GM18507 (cell line): ENCODE data around the gene TMEM219.
"Not testable (repeated sequence)": the region's sequence is repeated elsewhere in the genome, so short reads cannot be mapped to it uniquely, and the experiment has no call there.

Source experiments
- DNase-seq: peaks from one replicate; pipeline ENCODE4 v3.0.0; 2011; ENCODE audit warnings: low read depth; ENCODE audit not compliant: insufficient read length; ENCODE audit errors: extremely low spot score
- FAIRE-seq: peaks from 2 replicates; lab custom pipeline; 2011; peaks lifted over from hg19 to GRCh38; lab: Jason Lieb, UNC

The TMEM219 gene

GRCh38 chr16:29947897-29948296 lies 14.0 kb upstream of the TMEM219 start:
- no peak for DNase-seq
- FAIRE-seq = no peak

DNA sequence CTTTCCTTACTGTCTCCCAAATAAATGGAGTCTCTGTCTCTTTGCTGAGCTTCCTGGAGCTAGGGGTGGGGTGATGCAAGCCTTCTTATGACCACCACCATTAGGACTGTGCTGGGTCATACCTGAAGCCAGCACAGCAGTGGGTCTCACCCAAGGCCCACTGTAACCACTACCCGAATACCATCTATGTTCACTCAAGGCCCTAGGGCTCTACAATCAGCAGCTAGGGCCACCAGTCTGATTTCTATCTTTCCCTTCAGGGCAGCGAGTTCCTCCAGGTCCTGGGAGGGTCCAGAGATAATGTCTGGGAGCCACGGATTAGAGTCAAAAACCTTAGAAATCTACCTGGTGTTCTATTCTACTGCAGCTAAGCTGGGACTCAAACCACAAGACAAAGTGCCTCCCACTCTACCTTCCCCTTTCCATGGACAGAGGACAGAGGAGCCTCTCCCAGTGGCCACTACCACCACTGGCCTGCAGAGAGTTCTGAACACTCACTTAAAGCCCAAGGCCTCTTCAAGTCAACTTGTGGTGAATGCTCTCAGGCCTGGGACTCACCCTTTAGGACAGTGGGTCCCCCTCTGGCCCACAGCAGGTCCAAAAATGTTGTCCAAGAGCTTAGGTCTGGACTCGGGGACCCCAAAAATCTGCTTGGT lies 10.9 kb upstream of the TMEM219 start:
- no peak for FAIRE-seq
- DNase-seq = no peak

GRCh38 chr16:29951625-29952365 lies 10.1 kb upstream of the TMEM219 start:
- no peak for DNase-seq
- FAIRE-seq = no peak

DNA sequence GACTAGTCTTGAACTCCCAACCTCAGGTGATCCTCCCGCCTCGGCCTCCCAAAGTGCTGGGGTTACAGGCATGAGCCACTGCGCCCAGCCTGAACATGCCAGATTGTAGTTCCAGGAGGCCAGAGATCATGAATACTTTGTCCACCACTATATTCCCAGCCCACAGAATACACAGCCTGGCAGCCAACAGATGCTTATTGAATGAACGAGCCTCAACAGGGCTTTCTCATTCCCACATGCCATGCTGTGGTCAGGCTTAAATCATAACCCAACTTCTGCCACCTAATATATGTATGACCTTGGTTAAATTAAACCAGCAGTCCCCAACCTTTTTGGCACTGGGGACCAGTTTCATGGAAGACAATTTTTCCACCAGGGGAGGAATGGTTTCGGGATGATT lies 3.1 kb upstream of the TMEM219 start:
- FAIRE-seq = no peak
- no peak for DNase-seq

DNA sequence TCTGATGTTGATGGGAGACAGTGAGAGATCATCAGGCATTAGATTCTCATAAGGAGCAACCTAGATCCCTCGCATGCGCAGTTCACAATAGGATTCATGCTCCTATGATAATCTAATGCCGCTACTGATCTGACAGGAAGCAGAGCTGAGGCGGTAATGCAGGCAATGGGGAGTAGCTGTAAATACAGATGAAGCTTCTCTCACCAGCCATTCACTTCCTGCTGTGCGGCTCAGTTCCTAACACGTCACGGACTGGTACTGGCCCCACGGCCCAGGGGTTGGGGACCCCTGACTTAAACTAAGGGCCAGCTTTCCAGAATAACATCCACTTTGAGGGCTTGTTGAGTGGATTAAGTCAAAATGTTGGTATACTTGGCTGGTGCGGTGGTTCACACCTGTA lies 2.6 kb upstream of the TMEM219 start:
- FAIRE-seq (no peak), DNase-seq (no peak)

DNA sequence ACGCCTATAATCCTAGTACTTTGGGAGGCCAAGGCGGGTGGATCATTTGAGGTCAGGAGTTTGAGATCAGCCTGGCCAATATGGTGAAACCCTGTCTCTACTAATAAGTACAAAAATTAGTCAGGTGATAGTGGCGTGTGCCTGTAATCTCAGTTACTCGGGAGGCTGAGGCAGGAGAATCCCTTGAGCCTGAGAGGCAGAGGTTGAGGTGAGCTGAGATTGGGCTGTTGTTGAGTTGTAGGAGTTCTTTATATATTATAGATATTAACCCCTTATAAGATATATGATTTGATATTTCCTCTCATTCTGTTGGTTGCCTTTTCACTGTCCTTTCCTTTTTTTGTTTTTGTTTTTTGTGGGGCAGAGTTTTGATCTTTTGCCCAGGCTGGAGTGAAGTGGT lies 2.1 kb upstream of the TMEM219 start:
- not testable (repeated sequence) for FAIRE-seq, DNase-seq

DNA sequence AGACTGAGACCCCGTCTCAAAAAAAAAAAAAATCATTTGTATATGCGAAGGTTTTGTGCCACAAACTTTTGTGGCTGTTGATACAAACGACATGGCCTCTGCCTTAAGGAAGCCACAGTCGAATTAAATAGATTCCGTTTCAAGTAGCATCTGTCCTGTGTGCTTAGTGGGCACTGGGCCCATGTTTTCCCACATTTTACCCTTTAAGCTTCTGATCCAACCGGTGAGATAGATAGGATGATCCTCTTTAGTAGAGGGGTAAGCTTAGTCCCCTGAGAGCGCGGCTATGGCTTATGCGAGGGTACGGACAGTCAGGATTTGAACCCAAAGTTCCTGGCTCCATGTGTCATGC lies 776 bp upstream of the TMEM219 start:
- no peak for FAIRE-seq
- no peak for DNase-seq

DNA sequence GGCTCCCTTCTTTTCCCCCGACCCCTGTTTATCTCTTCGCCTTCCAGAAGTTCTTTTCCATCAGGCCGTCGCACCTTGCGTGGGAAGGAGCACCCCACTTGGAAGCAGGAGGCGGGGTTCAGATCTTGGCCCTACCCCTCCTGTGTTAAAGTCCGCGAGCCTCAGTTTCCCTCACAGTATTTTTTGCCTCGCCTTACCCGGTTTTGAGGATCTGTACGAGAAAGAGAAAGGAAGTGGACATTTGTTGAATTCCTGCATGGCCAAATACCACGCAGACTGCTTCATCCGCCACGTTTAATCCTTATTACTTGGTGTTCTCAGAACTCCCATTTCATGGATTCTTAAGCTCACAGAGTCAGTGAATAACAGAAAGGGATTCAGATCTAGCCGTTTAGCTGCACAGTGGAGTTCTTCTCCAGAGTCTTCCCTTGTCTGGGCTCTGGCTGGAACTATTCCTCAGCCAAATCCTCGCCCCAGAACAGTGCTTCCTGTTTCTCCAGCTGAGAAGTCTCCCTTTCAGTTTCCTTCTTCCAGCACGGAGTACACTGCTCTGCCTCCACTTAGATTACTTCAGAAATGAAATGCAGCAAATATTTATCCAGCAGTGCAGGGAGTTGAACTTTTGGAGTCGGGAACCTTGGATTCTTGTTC lies 590 bp downstream of the TMEM219 start:
- FAIRE-seq (no peak), DNase-seq (no peak)

DNA sequence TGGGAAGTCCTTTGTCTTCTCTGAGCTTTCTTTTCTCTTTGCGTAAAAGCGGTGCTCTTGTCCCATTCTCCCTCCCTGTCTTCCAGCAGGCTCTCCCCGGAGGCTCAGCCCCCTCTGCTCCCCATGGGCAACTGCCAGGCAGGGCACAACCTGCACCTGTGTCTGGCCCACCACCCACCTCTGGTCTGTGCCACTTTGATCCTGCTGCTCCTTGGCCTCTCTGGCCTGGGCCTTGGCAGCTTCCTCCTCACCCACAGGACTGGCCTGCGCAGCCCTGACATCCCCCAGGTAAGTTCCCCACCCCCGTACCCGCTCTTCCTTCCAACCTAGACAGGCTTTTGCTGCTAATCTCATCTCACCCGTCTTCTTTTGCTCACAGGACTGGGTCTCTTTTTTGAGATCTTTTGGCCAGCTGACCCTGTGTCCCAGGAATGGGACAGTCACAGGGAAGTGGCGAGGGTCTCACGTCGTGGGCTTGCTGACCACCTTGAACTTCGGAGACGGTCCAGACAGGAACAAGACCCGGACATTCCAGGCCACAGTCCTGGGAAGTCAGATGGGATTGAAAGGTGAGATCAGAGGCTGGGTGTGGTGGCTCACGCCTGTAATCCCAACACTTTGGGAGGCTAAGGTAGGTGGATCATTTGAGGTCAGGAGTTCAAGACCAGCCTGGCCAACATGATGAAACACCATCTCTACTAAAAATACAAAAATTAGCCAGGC lies 1.3 kb downstream of the TMEM219 start:
- no peak for DNase-seq
- FAIRE-seq = no peak

DNA sequence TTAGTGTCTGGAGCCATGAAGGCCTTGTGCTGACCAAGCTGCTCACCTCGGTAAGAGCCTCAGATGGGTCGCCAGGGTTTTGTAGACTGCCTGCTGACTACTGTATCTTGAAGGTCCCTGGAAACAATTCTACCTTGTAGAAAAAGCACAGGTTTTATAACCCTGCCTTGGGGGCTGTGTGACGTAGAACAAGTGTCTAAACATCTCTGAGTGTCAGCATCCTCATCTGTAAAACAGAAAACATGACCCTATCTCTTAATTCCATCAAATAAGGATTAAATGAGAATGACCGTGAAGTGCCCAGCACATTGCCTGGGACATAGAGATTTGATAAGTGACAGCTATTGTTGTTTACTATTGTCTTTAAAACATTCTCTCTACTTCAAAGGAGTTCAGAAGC lies 6.3 kb downstream of the TMEM219 start:
- FAIRE-seq = no peak
- DNase-seq = no peak

GRCh38 chr16:29971304-29971703 lies 9.4 kb downstream of the TMEM219 start:
- FAIRE-seq (no peak), DNase-seq (no peak)

DNA sequence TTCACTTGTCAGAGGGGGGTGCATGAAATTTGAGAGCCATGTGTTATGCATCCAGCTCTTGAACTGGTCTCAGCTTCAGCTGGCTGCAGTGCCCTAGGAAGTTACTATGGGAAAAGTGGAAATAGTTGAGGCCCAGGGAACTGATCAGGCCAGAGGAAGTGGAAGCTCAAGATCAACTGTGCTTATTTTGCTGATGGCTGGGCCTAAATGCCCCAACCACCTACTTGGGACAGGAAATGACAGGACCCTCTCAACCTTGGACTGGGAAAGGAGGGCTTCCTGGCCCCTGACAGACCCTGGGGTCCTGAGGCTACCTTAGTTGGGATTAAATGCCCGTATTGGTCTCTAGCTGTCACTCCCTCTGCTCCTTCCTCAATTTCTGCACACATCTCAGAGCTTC lies 10.6 kb downstream of the TMEM219 start:
- FAIRE-seq (no peak), DNase-seq (no peak)

GRCh38 chr16:29972992-29973383 lies 11.1 kb downstream of the TMEM219 start:
- no peak for DNase-seq
- no peak for FAIRE-seq

GRCh38 chr16:29973384-29974246 lies 11.7 kb downstream of the TMEM219 start, which contains the start of gene TAOK2:
Gene TAOK2 (plus strand): TSS chr16:29973868. CDS start chr16:29977773, 3,905 bp downstream.
- FAIRE-seq = peak; percentile 94
- peak; percentile 99 for DNase-seq

GRCh38 chr16:29974291-29975133 lies 12.6 kb downstream of the TMEM219 start:
- FAIRE-seq (no peak), DNase-seq (no peak)

- FAIRE-seq (no peak), DNase-seq (no peak)
Measured at GRCh38 chr16:29975134-29975538, 13.3 kb downstream of the TMEM219 start.

DNA sequence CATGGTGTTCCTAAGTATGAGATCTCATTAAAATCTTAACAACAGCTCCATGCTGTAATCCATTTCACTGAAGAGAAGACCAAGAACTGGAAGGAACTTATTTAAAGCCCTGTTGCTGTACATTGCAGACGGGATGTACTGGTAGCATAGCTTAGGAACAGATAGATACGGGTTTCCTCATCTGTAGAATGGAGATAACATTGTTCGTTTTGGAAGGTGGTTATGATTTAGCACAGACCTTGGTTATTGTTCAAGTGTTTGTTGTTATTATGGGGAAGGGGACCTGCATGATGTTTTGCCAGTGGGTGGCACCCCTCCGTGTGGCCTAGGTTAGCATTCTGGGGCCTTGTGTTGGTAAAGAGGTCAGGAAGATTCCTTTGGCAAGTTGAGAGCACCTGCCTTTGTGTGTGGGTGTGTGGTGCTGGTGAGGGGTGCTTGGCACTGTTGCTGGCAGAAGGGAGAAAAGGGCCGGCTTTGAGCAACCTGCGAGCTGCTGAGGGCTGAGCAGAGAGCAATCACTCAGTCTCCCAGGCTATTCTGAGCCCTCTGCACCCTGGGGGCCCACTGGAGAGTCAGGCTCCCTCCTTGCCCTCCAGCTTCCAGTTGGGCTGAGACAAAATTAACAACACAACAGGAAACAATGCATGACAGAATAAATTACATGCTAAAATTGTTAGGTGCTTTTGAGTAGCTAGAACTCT lies 14.1 kb downstream of the TMEM219 start:
- FAIRE-seq = no peak

More for the DNA sequence above, 14.1 kb downstream of the TMEM219 start:
- DNase-seq = no peak
